Embryonic facial prominence (tissue), 1 donor: ENCODE data around the gene CCDC180.
"Not testable (repeated sequence)": the region's sequence is repeated elsewhere in the genome, so short reads cannot be mapped to it uniquely, and the experiment has no call there.

Experiments
- DNase-seq: peaks from one replicate; pipeline ENCODE4 v3.0.0-alpha.2; 2016; ENCODE audit errors: extremely low spot score

Gene CCDC180

GRCh38 chr9:97311798-97312500, 4.5 kb downstream of the CCDC180 start:
- no peak for DNase-seq

GRCh38 chr9:97312556-97312955, 5.1 kb downstream of the CCDC180 start:
- DNase-seq = no peak

DNA sequence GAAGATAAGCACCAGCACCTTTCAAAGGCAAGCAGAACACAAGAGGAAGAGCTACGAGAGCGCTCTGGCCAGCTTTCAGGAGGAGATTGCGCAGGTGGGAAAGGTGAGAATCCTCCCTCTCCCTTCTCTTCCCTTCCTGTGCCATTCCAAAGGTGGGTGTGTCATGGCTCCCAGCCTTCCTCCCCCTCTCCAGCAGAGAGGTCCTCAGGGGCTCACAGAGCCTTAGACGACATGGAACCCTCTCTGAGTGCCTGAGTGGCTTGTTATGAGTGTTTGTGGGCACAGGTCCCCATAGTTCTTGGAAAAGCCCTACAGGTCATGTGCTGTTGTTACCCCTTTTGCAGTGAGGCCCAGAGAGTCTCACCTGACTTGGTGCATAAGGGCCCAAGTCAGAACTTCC, 5.8 kb downstream of the CCDC180 start:
- no peak for DNase-seq

DNA sequence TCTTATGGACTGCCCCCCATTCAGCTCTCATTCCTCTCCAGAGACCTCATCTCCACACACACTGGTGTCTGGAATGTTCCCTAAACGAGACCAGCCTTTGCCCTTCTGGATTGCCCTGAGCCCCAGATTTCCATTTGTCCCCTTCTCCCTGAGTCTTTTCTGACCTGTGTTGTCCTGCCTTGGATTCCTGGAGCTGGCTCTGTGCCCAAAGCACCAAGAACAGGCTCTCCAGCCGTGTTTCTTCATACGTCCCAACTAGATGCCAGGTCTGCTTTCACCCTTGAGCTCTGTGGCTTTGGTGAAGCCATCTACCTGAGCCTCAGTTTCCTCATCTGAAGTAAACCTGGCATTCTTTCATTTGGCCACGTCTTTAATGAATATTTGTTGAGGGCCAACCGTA, 6.3 kb downstream of the CCDC180 start:
- DNase-seq = no peak

- DNase-seq = no peak
Measured at GRCh38 chr9:97314503-97314902, 7.0 kb downstream of the CCDC180 start.

GRCh38 chr9:97315550-97315949, 8.1 kb downstream of the CCDC180 start:
- DNase-seq = no peak

DNA sequence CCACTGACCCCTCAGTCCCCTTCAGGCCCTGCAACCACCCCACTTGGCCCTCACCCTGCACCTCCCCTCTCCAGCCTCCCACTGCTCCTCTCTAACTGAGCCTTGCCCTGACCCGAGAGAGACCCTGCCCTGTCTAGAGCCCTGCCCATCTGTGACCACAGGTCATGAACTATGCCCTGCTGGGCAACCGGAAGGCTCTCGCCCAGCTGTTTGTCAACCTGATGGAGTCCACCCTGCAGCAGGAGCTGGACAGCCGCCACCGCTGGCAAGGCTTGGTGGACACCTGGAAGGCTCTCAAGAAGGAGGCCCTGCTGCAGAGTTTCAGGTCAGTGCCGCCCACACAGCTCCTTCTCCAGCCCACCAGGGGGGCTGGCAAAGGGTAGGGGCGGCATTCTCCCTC, 9.4 kb downstream of the CCDC180 start:
- no peak for DNase-seq

GRCh38 chr9:97318433-97318832, 11.0 kb downstream of the CCDC180 start:
- no peak for DNase-seq

GRCh38 chr9:97319395-97319794, 11.9 kb downstream of the CCDC180 start:
- DNase-seq = no peak

GRCh38 chr9:97320080-97320642, 12.7 kb downstream of the CCDC180 start:
- no peak for DNase-seq

DNA sequence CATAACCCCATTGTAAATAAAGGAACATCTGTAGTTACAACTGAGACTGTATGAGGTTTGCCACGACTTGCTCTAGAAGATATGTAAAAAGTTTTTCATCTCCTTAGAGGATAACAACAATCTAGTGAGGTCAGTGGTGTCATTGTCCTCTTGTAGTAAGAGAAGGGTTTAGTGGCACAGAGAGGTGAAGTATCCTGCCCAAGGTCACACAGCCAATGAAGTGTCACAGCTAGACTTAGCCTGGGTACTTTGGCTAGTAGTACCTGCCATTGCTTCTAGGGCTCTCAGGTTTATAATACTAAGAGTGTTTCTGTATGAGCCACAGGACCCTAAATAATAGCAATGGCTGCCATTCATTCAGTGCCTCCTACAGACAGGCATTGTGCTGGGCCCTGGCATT, 13.8 kb downstream of the CCDC180 start:
- no peak for DNase-seq

DNA sequence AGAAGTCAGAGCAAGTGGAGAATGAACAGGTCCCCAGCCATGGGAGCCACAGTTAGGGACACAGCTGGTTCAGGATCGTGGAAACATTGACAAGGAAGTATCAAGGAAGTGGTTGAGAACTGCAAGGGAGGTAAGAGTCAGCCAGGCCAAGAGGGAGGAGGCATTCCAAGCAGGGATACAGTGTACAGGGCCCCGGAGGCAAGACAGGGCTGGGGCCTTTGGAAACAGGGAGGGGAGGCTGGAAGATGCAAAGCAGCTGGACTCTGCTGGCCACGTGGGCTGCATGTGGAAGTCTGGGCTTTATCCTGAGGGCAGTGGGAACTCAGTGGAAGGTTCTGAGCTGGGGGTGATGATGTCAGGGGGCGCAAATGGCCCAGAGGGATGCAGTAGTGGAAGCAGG, 14.2 kb downstream of the CCDC180 start:
- no peak for DNase-seq

GRCh38 chr9:97322105-97322504, 14.6 kb downstream of the CCDC180 start:
- no peak for DNase-seq

DNA sequence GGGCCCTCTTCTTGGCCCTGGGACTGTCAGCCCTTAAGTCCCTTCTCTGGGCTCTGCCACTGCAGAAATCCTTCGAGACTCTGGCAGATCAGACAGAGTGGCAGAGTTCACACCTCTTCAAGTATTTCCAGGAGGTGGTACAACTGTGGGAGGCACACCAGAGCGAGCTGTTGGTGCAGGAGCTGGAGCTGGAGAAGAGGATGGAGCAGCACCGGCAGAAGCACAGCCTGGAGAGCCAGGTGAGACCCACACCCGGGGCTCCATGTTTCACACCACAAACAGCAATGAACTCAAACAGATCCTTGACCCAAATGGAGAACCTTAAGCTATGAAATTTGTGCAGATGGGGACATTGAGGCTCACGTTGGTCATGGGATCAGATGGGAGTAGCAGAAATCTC, 17.5 kb downstream of the CCDC180 start:
- DNase-seq = no peak

GRCh38 chr9:97327562-97327961, 20.1 kb downstream of the CCDC180 start:
- DNase-seq = no peak

GRCh38 chr9:97332993-97333392, 25.5 kb downstream of the CCDC180 start:
- DNase-seq = no peak

DNA sequence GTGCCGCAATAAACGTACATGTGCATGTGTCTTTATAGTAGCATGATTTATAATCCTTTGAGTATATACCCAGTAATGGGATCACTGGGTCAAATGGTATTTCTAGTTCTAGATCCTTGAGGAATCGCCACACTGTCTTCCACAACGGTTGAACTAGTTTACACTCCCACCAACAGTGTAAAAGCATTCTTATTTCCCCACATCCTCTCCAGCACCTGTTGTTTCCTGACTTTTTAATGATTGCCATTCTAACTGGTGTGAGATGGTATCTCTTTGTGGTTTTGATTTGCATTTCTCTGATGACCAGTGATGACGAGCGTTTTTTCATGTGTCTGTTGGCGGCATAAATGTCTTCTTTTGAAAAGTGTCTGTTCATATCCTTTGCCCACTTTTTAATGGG, 28.2 kb downstream of the CCDC180 start:
- not testable (repeated sequence) for DNase-seq

GRCh38 chr9:97348871-97349270, 41.4 kb downstream of the CCDC180 start:
- DNase-seq = no peak

GRCh38 chr9:97349400-97349799, 41.9 kb downstream of the CCDC180 start:
- no peak for DNase-seq

- no peak for DNase-seq
Measured at GRCh38 chr9:97354637-97355036, 47.2 kb downstream of the CCDC180 start.

- DNase-seq = no peak
Measured at GRCh38 chr9:97357056-97357455, 49.6 kb downstream of the CCDC180 start.
